GM19395 (cell line): Measurements from ENCODE around the gene ZNF121.
"Not testable (repeated sequence)": the region's sequence is repeated elsewhere in the genome, so short reads cannot be mapped to it uniquely, and the experiment has no call there.

ENCODE experiments used
- ATAC-seq: cut with Tn5 transposase; IDR thresholded peaks from one replicate; pipeline ENCODE4 v1.9.1; 2021; ENCODE audit warnings: mild to moderate bottlenecking, moderate library complexity; ENCODE audit not compliant: unreplicated experiment

The ZNF121 gene

DNA sequence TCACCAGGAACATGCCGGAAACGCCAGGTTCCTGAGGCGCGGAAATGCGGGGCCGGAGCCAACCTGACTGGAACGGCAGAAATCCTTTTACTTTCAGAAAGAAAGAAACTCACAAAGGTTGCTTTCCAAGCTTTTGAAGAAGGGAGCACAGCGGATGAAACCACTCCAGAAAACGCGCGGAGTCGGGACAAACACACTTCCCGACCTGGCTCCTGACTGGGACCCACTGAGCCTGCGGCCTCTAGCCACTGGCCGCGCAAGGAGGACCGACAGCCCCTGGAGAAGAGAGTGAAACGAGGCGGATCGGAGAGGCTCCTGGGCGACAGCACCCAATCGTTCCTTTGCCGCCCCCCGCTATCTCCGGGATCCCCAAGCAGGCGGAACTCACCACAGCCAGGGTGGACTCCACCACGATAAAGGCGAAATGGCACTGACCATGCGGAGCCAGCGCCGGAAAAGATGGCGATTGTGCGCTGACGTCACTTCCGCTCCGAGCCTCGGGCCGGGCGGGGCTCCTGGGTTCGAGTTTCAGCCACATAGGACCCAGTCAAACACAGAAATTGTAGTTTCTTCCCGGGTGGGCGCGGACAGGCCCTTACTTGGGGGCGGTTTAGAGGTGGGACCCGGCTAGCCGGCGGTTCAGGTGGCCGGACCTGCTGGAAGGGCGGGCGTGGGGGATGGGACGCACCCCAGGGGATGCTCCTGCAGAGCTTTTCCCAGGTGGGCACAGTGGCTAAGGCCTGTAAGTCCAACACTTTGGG lies at the start of gene ZNF121:
Gene ZNF121, minus strand, starts transcription at position 432 of the 761 bp plus-strand sequence. CDS start 16,407 bp downstream, outside the sequence.
- ATAC-seq = peak; percentile 90

GRCh38 chr19:9627856-9628255 lies 43.6 kb upstream of the ZNF121 start:
- no peak for ATAC-seq

DNA sequence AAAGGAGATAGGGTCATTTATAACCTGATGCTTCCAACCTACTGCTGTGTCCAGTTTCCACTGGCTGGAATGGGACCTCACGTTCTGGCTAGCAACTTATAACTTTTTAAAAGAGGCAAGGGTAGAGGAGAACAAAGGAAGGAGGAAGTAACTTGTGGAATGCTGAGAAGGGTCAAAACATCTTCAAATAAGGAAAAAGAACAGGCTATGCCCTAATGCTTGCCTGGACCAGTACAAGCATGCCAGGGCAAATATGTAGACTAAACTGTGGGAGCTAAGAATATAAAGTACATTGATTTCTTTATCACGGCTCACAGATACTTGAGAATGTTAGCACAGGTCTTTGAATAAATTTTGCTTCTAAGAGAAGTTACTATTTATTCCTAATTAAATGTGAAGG lies 38.2 kb upstream of the ZNF121 start:
- ATAC-seq = no peak

DNA sequence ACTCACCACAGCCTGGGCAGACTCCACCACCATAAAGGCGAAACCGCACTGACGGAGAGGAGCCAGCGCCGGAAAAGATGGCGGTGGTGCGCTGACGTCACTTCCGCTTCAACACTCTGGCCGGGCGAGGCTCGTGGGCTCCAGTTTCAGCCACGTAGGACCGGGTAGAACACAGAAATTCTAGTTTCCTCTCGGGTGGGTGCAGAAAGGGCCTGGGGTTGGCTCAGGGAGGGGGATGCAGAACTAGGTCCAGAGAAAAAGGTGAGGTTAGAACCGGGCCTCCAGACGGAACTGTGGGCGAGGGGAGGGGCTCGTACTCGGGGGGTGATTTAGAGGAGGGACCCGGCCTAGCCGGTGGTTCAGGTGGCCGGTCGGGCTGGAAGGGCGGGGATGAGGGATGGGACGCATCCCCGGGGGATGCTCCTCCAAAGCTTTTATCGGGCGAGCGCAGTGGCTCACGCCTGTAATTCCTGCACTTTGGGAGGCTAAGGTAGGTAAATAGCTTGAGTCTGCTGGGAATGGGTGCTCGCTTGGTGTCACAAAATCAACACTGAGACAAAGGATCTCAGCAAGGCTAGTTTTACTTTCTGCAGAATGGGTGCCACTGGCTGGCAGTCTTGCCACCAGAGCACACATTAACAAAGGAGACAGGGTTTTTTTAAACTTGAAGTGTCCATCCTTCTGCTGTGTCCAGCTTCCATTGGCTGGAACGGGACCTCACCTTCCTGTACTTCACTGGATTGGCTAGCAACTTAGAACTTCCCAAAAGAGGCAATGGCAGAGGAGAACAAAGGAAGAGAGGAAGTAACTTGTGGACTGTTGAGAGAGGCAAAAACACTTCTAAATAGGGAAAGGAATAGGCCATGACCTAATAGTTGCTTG lies 37.1 kb upstream of the ZNF121 start, which contains the start of gene ZNF561:
Gene ZNF561, minus strand, starts transcription at position 77 of the 882 bp plus-strand sequence. CDS start 1,776 bp downstream, outside the sequence.
- peak; percentile 76 for ATAC-seq

DNA sequence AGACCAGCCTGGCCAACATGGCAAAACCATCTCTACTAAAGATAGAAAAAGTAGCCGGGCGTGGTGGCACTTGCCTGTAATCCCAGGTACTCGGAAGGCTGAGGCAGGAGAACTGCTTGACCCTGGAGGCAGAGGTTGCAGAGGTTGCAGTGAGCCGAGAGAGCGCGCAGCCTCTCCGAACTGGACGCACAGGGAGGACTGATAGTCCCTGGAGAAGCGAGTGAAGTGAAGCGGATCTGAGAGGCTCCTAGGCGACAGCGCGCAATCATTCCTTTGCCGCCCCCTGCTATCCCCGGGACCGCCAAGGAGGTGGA lies 36.5 kb upstream of the ZNF121 start:
- no peak for ATAC-seq

- no peak for ATAC-seq
These were observed 31.5 kb upstream of the ZNF121 start for GRCh38 chr19:9615844-9616243.

- ATAC-seq = no peak
These were observed 26.3 kb upstream of the ZNF121 start for GRCh38 chr19:9610484-9611113.

GRCh38 chr19:9608912-9609311 lies 24.6 kb upstream of the ZNF121 start:
- no peak for ATAC-seq

DNA sequence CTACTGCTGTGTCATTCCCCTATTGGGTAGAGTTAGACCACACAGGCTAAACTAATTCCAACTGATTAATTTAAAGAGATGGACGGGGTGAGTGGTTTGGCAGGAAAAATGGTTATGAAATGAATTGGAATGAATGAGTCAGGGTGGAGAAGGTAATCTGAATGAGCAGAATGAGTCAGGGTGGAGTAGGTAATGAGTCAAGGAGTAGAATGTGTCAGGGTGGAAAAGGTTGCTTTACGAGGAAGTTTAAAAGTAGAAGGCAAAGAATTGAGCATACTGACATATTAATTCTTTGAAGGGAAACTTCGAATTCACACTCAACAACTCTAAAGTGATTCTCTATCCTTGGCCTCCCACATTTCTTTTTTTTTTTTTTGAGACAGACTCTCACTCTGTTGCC lies 12.7 kb upstream of the ZNF121 start:
- ATAC-seq = no peak

DNA sequence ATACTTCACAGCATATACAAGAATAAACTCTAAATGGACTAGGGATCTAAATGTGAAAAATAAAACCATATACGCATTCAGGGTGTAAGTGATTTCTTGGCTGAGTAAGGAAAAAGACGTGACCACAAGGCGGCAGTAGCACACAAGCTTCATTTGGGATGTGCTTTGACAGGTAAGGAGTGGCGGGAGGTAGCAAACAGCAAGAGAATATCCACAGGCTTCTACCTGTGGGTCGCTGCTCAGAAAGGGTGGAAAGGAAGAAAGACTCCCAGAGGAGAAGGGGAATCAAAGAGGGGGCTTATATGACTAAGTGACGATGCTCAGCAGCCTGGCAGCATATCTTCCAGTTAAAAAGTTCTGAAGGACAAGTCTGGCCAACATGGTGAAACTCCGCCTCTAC lies 2.5 kb upstream of the ZNF121 start:
- no peak for ATAC-seq

DNA sequence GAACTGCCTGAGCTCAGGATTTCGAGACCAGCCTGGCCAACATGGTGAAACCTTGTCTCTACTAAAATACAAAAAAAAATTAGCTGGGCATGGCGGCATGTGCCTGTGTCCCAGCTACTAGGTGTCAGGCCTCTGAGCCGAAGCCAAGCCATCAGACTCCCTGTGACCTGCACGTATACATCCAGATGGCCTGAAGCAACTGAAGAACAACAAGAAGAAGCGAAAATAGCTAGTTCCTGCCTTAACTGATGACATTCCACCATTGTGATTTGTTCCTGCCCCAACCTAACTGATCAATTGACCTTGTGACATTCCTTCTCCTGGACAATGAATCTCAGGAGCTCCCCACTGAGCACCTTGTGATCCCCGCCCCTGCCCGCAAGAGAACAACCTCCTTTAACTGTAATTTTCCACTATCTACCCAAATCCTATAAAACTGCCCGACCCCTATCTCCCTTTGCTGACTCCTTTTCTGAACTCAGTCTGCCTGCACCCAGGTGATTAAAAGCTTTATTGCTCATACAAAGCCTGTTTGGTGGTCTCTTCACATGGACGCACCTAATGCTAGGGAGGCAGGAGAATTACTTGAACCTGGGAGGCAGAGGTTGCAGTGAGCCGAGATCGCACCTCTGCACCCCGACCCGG lies 2.1 kb downstream of the ZNF121 start:
- not testable (repeated sequence) for ATAC-seq

DNA sequence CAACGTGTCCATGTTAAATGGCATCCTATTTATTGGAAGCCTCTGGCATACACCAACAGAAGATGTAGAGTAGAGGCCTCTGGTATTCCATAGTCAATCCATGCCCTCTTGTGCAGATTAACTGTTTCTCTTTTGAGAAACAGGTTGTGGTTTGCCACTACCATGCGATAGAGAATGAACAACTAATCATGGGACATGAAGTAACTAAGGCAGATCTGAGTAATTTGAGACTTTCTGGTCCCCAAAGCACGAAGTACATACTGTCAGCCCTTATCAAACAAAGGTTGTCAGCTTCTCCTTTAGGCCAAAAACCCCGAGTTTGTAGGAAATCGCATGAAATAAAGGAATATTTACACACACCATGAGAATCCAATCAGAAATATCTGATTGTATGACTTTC lies 3.6 kb downstream of the ZNF121 start:
- ATAC-seq = no peak

GRCh38 chr19:9570255-9570654 lies 14.0 kb downstream of the ZNF121 start:
- ATAC-seq = no peak

GRCh38 chr19:9566729-9567128 lies 17.6 kb downstream of the ZNF121 start:
- ATAC-seq = no peak

- ATAC-seq = no peak
These were observed 18.2 kb downstream of the ZNF121 start for GRCh38 chr19:9565900-9566705.

DNA sequence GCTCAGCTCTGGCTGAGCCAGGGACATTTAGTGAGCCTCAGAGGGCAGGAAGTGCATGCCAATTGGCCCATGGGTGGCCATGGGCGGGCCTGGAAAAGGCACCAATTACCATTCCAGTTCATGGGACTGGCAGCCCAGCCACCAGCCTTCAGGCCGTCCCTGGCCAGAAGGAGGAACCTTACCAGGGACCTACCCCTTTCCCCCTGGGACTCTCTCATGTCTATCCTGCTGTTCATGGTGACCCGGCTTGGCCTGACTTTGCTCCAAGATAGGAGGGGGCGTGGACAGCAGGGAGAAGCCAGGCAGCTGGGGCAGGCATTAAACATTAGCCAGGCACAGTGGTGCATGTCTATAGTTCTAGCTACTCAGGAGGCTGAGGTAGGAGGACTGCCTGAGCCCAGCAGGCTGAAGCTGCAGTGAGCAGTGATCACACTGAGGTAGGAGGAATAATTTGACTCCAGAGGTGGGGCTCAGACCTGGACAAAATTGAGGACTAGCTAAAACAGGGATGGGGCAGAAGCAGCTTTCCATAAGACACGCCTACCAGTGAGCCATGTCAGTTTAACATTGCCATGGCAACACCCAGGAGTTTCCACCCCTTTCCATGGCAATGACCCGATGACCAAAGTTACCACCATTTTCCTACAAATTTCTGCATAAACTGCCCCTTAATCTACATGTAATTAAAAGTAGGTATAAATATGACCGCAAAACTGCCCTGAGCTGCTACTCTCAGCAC lies 31.6 kb downstream of the ZNF121 start:
- no peak for ATAC-seq

DNA sequence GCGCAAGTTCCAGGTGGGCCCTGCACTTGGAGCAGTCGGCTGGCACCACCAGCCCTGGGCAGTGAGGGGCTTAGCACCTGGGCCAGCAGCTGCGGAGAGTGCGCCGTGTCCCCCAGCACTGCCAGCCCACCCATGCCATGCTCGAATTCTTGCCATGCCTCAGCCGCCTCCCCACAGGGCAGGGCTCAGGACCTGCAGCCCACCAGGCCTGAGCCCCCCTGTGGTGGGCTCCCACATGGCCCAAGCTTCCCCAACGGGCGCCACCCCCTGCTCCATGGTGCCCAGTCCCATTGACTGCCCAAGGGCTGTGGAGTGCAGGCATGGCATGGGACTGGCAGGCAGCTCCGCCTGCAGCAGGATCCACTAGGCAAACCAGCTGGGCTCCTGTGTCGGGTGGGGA lies 36.4 kb downstream of the ZNF121 start:
- no peak for ATAC-seq

DNA sequence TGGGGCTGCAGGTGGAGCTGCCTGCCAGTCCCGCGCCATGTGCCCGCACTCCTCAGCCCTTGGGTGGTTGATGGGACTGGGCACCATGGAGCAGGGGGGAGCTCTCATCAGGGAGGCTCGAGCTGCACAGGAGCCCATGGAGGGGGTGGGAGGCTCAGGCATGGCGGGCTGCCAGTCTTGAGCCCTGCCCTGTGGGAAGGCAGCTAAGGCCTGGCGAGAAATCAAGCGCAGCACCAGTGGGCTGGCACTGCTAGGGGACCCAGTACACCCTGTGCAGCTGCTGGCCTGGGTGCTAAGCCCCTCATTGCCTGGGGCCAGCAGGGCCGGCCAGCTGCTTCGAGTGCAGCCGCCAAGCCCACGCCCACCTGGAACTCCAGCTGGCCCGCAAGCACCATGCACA lies 43.0 kb downstream of the ZNF121 start:
- not testable (repeated sequence) for ATAC-seq

DNA sequence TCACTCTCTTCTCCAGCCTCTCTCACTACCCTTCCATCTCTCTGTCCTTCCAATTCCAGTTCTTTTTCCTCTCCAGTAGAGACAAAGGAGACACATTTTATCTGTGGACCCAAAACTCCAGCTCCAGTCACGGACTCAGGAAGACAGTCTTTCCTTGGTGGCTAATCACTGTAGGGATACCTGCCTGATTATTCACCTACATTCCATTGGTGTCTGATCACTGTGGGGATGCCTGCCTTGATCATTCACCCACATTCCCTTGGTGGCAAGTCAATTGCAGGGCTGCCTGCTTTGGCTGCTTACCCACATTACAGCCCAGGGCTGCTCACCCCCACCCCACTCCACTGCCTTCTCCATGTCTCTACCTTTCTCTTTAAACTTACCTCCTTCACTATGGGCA lies 44.4 kb downstream of the ZNF121 start:
- ATAC-seq = not testable (repeated sequence)

DNA sequence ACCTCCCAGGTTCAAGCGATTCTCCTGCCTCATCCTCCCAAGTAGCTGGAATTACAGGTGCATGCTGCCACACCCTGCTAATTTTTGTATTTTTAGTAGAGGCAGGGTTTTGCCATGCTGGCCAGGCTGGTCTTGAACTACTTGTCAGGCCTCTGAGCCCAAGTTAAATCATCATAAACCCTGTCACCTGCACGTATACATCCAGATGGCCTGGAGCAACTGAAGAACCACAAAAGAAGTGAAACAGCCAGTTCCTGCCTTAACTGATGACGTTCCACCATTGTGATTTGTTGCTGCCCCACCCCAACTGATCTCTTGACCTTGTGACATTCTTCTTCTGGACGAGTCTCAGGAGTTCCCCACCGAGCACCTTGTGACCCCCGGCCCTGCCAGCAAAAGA lies 45.1 kb downstream of the ZNF121 start:
- not testable (repeated sequence) for ATAC-seq
